Activated CD4-positive, alpha-beta T cell treated with anti-CD3 and anti-CD28 coated beads, Interleukin-2, amount 50 U/mL, for 48 hours (primary cell): ENCODE measurements around the gene UBAP1L.
"Not testable (repeated sequence)": the region's sequence is repeated elsewhere in the genome, so short reads cannot be mapped to it uniquely, and the experiment has no call there.

Experiments used
- DNase-seq, 2 experiments: peaks; one replicate each; pipeline ENCODE4 v3.0.0-alpha.2; 2020

Gene UBAP1L

GRCh38 chr15:65082303-65082953 lies 32.6 kb downstream of the UBAP1L start:
- peak; percentile 26 to 27 for DNase-seq

DNA sequence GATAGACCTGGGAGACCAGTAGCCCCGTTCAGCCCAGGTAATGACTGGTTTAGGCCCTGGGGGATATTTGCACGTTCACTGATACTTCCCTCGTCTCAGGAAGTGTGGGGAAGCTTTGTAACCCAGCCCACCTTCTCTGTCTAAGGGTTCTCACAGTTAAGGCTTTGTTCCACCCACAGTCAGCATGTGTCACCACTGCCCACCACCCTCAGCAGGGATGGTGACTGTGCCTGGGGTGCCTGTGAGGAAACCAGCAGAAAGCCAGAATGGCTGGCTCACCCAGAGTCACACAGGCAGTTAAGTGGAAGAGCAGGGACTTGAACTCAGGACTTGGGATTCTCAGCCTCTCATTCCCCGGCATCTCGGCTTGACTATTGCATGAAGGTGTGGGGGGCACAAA lies 33.2 kb downstream of the UBAP1L start:
- DNase-seq: peak; percentile 15 to 25

- DNase-seq: no peak
These were observed 33.7 kb downstream of the UBAP1L start for GRCh38 chr15:65081270-65081669.

DNA sequence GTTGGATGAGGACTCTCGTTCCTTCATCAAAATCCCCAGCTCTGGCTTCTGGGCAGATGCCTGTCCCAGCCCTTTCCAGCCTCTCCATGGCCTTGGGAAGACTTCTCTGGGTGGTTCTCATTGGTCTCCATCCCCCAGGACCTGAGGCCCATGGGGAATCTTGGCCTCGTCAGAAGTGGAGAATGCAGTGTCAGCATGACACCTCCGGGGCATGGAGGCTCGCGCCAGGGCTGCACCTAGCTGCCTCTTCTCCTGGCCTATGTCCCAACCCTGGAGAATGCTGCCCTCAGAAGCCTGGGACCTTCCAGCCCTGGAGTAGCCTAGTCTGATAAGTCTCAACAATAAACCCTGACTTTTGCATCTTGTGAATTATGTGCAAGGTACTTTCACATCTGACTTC lies 35.4 kb downstream of the UBAP1L start:
- no peak for DNase-seq

DNA sequence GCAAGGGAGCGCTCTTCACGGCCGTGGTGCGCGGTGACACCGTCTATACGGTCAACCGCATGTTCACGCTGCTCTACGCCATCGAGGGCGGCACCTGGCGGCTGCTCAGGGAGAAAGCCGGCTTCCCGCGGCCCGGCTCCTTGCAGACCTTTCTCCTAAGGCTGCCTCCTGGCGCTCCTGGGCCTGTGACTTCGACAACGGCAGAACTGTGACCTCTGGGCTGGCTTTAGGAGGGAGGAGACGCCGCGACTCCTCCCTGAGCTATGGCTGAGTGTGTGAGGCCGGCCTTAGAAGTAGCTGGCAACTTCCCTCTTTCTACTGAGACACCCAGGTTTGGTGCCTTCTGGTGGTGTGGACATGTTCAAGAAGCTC lies 37.0 kb downstream of the UBAP1L start:
- peak; percentile 61 to 65 for DNase-seq

DNA sequence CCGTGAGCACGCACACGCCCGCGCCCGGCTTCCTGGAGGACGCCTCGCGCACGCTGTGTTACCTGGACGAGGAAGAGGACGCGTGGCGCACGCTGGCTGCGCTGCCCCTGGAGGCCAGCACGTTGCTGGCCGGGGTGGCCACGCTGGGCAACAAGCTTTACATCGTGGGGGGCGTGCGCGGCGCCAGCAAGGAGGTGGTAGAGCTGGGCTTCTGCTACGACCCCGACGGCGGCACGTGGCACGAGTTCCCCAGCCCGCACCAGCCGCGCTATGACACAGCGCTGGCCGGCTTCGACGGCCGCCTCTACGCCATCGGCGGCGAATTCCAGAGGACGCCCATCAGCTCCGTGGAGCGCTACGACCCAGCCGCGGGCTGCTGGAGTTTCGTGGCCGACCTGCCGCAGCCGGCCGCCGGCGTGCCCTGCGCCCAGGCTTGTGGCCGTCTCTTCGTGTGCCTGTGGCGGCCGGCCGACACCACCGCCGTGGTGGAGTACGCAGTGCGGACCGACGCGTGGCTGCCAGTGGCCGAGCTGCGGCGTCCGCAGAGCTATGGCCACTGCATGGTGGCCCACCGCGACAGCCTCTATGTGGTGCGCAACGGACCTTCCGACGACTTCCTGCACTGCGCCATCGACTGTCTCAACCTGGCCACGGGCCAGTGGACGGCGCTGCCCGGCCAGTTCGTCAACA lies 37.6 kb downstream of the UBAP1L start:
- no peak for DNase-seq

DNA sequence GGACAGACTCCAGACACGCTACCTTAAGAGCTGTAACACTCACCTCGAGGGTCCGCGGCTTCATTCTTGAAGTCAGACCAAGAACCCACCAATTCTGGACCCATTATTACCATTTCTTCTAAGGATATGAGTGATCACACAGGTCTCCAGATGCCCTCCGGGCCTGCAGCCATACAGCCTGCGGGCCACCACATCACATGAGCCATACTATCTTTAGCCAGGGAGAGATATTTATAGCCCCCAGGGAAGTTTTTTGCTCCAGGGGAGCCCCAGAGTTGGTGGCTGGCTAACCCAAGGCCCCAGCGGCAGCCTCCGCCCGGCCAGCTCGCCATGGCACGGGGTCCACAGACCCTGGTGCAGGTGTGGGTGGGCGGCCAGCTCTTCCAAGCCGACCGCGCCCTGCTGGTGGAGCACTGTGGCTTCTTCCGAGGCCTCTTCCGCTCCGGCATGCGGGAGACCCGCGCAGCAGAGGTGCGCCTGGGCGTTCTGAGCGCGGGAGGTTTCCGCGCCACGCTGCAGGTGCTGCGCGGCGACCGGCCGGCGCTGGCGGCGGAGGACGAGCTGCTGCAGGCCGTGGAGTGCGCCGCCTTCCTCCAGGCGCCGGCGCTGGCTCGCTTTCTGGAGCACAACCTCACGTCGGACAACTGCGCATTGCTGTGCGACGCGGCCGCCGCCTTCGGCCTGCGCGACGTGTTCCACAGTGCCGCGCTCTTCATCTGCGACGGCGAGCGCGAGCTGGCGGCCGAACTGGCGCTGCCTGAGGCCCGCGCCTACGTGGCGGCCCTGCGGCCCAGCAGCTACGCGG lies 38.3 kb downstream of the UBAP1L start, which contains the start of gene KBTBD13:
KBTBD13 (plus strand) TSS at position 261 of the 805 bp plus-strand sequence; CDS start at position 331, 70 bp downstream.
- DNase-seq: no peak

GRCh38 chr15:65075607-65076395 lies 39.2 kb downstream of the UBAP1L start:
- DNase-seq: not testable (repeated sequence)

DNA sequence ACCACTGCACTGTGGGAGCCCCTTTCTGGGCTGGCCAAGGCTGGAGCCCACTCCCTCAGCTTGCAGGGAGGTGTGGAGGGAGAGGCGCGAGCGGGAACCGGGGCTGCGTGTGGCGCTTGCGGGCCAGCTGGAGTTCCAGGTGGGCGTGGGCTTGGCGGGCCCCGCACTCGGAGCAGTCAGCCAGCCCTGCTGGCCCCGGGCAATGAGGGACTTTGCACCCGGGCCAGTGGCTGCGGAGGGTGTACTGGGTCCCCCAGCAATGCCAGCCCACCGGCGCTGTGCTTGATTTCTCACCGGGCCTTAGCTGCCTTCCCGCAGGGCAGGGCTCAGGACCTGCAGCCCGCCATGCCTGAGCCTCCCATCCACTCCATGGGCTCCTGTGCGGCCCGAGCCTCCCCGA lies 40.1 kb downstream of the UBAP1L start:
- DNase-seq: not testable (repeated sequence)

DNA sequence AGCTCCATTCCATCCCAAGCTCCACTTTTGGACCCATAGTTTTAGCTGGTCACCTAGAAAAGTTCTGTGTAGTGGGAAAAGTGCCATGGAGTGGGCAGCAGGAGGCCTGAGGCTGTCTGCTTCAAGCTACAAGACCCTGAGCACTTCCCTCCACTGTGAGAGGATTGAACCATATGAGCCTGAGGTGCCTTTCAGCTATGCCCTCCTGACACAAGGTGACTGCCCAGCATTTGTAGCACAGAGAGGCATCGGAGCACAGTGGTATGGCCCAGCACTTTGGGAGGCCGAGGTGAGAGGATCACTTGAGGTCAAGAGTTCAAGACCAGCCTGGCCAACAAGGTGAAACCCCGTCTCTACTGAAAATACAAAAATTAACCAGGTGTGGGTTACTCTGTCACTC lies 42.4 kb downstream of the UBAP1L start:
- DNase-seq: no peak

GRCh38 chr15:65072027-65072426 lies 43.0 kb downstream of the UBAP1L start:
- no peak for DNase-seq

DNA sequence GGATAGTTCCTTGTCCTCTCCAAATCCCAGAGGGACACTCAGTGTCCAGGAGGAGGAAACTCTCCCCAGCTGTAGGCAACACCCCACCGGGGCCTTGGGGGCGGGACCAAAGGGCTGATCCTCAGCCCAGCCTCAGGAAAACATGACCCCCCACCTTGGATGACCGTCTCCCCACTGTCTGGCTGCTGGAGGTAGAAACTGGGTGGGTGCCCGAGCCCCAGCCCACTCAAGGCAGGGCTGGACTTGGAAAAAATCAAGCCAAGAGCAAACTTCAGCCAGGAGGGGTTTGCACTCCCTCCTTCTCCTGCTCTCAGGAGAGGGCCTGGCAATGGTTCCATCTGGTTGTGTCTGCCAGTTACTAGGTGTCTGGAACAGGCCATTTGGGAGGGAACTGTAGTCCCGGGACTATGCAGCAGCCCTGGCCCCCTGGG lies 43.6 kb downstream of the UBAP1L start:
- no peak for DNase-seq

- DNase-seq: no peak
These were observed 45.0 kb downstream of the UBAP1L start for GRCh38 chr15:65069779-65070546.

DNA sequence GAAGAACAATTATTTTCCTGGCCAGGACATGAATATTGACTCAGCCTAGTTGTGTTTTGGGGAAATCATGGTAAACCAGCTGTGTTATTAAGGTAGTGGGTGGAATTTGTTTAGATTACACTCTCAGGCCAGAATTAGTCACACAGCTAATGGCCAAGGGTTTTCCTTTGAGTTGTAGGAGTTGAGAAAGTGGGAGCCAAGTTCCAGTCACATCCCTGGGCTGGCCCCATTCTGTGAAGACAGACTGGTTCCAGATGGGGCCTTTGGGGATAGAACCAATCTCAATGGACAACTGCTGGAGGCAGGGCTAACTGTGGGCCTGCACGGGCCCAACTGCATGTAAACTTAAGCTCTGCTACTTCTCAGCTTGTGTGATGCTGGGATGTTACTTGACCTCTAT lies 45.8 kb downstream of the UBAP1L start:
- no peak for DNase-seq

- no peak for DNase-seq
These were observed 46.6 kb downstream of the UBAP1L start for GRCh38 chr15:65068403-65068788.

DNA sequence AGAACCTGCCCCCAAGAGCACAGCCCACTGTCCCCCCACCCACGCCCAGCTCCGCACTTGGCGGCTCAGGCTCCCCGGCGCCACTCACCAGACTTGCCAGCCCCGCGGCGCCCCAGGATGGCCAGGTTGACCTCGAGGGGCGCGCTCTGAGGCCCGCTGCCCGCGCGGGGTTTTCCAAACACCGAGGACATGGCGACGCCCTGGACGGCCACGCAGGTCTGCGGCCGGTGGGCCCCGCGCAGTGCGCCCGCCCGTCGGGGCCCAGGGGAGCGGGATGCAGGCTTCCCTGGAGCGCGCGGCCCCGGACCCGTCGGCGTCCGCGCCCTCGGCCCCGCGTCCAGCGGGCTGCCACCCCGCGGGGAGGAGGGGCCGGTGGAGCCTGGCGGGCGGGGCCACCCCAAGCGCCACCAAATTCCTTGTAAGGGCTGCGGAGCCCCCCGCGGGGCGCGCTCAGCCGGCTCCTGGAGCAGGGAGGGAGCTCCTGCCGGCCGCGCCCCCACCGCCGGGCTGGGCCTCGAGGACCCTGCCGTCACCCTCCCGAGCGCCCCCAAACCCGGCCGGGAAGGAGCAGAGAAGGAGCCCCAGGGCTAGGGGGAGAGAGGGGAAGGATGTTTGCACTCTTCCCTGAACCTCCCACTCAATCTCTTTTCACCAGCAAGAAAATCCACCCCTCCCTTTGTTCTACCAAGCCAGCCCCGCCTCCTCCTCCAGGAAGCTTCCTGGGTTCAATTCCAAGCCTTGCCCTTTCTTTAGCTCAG lies 47.2 kb downstream of the UBAP1L start, which contains the start of gene RASL12:
RASL12 (minus strand) TSS at position 347 of the 758 bp plus-strand sequence; CDS start at position 191, 156 bp downstream.
- DNase-seq: no peak

DNA sequence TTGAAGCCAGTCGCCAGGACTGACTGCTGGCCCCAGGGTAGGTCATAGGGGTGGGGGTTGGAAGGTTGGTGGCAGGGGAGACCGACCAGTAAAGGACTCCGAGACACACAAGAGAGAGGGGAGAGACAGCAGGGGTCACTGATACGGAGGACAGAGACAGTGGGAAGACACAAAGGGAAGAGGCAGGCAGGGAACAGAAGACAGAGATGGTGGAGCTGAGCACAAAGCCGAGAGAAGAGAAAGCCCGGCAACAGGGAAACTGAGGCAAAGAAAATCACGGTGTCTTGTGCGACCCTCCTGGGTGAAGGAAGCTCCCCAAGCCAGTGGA lies 47.7 kb downstream of the UBAP1L start:
- DNase-seq: no peak

DNA sequence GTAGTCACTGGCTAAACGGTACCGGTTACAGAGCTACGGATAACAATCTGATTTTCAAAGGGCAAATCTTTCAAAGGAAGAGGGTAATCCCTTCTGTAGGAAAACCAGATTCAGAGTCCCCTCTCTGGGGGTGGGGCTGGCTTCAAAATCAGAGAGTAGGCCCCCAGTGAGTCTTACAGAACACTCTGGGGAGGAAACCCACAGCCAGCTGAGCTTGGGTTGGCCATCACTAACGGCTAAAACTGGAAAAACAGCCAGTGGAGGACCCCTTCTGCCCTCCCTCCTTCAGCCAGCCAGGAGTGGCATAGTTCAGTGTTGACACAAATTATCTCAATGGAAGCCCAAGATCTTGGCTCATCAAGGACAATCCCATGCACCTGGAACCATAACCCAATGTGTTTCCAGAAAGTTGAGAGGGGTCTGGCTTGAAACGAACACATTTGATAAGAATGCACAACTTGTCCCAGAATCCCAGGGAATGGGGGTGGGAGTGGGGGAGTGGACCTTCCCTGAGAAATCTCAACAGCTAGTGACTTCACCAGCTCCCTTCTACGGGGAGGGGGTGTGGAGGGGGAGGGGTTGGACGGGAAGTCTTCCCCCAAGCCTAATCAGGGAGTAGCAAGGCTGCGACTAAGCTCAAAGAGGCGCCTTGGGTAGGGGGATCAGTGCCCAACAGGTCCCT lies 48.2 kb downstream of the UBAP1L start:
- DNase-seq: no peak

DNA sequence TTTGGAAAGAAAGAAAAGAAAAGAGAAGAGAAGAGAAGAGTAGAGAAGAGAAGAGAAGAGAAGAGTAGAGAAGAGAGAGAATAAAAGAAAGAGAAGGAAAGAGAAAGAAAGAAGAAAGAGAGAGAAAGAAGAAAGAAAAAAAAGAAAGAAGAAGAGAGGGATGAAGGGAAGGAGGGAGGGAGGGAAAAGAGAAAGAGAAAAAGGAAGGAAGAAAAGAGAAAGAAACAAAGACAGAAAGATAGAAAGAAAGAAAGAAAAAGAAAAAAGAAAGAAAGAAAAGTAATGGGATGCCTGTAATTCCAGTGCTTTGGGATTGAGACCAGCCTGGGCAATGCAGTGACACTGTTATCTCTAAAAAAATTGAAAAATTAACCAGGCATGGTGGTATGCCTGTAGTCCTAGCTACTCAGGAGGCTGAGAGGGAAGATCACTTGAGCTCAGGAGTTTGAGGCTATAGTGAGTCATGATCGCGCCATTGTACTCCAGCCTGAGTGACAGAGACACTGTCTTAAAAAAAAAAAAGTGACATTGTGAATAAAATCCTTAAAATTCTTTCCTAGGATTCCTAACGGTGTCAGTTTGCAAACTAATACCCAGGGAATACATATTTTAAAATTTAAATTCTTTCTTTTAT lies 48.9 kb downstream of the UBAP1L start:
- no peak for DNase-seq

DNA sequence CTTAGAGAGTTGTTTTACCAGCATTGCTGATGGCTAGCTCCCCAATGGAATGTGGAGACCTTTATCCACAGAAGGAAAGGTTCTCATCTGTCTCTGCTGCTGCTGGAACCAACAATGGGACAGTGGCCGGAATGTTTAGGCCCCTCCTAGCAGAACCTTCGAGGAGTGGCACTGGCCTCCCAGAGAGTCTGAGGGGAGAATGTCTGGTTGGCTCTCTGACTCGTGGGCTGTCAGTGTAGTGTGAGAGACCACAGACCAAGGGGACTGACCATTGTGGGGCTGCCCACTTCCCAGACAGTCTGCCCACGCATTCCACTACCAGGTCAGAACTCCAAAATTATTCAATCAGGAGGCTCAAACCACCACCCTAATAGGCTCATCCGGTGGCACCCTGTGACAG lies 52.3 kb downstream of the UBAP1L start:
- no peak for DNase-seq
